Measurements from ENCODE around the gene LRRC59.
"Not testable (repeated sequence)": the region's sequence is repeated elsewhere in the genome, so short reads cannot be mapped to it uniquely, and the experiment has no call there.

The LRRC59 gene

GRCh38 chr17:50346313-50347116, 50.8 kb downstream of the LRRC59 start:
- no peak for DNase-seq (ENCODE audit: low spot score)

- DNase-seq (ENCODE audit: low spot score) = peak; percentile 92
Observed at GRCh38 chr17:50345432-50346312, 51.7 kb downstream of the LRRC59 start, which contains the start of gene XYLT2. Gene XYLT2, plus strand, starts transcription at chr17:50346126. Its CDS starts 15 bp downstream, at chr17:50346141.

GRCh38 chr17:50344731-50345365, 52.5 kb downstream of the LRRC59 start:
- DNase-seq (ENCODE audit: low spot score) = no peak

GRCh38 chr17:50339381-50339780, 57.9 kb downstream of the LRRC59 start:
- no peak for DNase-seq (ENCODE audit: low spot score)

- no peak for DNase-seq (ENCODE audit: low spot score)
Observed at GRCh38 chr17:50338645-50339044, 58.7 kb downstream of the LRRC59 start.

- no peak for DNase-seq (ENCODE audit: low spot score)
Observed at GRCh38 chr17:50337956-50338355, 59.4 kb downstream of the LRRC59 start.

- DNase-seq (ENCODE audit: low spot score) = not testable (repeated sequence)
Observed at GRCh38 chr17:50333291-50334057, 63.8 kb downstream of the LRRC59 start.

- DNase-seq (ENCODE audit: low spot score) = no peak
Observed at GRCh38 chr17:50332196-50332595, 65.1 kb downstream of the LRRC59 start.

All from CD4-positive, alpha-beta T cell treated with Interleukin-15 for 4 hours (primary cell).